Measurements from ENCODE around the gene CDCP1.
A peak's percentile ranks its signal among the peaks of the same experiment; 100 is the strongest.

The CDCP1 gene

GRCh38 chr3:45048244-45048643 lies 97.9 kb downstream of the CDCP1 start:
- TF ChIP-seq CTCF (conservative IDR thresholded peaks at IDR 0.05) (no peak), ZFX (IDR thresholded peaks at IDR 0.05) (no peak)
- H3K27ac ChIP-seq = no peak overlapping the region

GRCh38 chr3:45043728-45044299 lies 102.4 kb downstream of the CDCP1 start:
- TF ChIP-seq ZFX (IDR thresholded peaks at IDR 0.05) (no peak), CTCF (conservative IDR thresholded peaks at IDR 0.05) (no peak)
- H3K27ac ChIP-seq = no peak overlapping the region

- TF ChIP-seq ZFX (IDR thresholded peaks at IDR 0.05) (no peak), CTCF (conservative IDR thresholded peaks at IDR 0.05) (no peak)
- H3K27ac ChIP-seq = no peak overlapping the region
Observed at GRCh38 chr3:45042162-45042561, 104.0 kb downstream of the CDCP1 start.

GRCh38 chr3:45041666-45042065 lies 104.5 kb downstream of the CDCP1 start:
- no peak for TF ChIP-seq CTCF (conservative IDR thresholded peaks at IDR 0.05)
- TF ChIP-seq ZFX (IDR thresholded peaks at IDR 0.05) = no peak
- no peak overlapping the region for H3K27ac ChIP-seq

GRCh38 chr3:45037720-45038455 lies 108.3 kb downstream of the CDCP1 start:
- H3K27ac ChIP-seq = no peak overlapping the region
- TF ChIP-seq ZFX (IDR thresholded peaks at IDR 0.05) (no peak), CTCF (conservative IDR thresholded peaks at IDR 0.05) (peak; percentile 97)

GRCh38 chr3:45035441-45036301 lies 110.5 kb downstream of the CDCP1 start:
- H3K27ac ChIP-seq = no peak overlapping the region
- TF ChIP-seq CTCF (conservative IDR thresholded peaks at IDR 0.05) (no peak), ZFX (IDR thresholded peaks at IDR 0.05) (no peak)
